RKO (cell line): ENCODE data around the gene SLC9C1.
"Not testable (repeated sequence)": the region's sequence is repeated elsewhere in the genome, so short reads cannot be mapped to it uniquely, and the experiment has no call there.

Experiments
- DNase-seq: peaks from one replicate; pipeline ENCODE4 v3.0.0-alpha.2; 2016; ENCODE audit warnings: low spot score

The SLC9C1 gene

DNA sequence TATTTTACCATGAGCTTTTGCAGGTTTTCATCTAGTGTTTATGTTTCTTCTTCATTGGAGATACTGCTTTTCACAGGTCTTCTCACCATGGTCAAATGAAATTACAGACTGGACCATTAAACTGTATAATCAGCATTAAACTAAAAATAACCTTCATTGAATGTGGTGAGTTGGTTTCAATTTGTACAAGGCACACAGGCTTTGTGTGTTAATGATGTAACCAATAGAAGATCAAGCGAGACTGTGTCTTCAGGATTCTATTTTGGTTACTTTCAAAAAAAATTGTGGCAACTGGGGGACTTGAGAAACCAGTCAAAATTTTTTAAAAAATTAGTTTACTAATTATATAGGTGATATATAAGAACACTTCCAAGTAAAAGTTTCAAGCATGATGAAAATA is 106.7 kb downstream of the SLC9C1 start:
- no peak for DNase-seq

DNA sequence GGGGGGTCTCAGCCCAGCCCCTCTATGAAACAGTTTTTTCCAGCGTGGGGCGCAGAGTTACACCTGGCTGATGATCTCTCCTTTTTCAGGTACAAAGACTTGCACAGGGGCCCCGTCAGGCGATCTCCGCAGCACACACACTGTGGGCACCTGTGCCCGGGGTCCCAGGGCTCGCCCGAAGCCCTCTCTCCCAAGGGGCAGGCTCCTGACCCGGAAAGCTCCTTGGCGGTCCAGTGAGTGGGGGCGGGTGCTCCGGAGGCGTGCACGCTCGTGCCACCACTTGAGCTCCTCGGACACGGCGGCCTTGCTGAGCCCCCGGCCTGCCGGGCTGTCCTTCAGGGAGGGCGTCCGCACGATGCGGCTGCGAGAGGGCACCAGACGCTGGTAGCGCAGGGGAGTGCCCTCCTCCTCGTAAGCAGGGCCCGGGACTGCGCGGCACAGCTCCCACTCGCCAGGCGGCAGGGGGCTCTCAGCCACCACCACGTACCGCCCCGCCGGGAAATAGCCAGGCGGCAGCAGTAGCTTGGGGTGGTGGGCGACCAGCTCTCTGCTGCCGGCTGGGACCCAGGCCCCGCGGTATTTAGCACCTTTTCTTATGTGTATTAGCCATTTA is 108.5 kb downstream of the SLC9C1 start:
- DNase-seq = not testable (repeated sequence)

DNA sequence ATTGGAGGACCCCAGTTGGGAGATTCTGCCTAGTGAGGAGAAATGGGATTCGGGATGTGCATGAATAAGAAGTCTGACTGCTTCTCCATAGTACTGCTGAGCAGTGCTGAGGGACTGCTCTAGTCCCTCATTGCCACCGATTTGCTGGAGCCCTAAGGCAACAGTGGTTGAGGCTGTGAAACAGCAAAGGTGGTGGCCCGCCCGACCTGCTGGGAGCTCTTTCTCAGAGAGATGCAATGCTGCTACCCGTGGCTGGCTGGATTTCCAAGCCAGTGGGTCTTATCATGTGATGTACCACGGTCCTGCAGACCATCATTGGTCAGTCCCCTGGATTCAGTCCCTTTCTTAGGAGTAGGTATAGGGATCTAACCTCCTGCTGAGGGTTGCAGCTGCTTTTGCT is 118.4 kb downstream of the SLC9C1 start:
- no peak for DNase-seq

DNA sequence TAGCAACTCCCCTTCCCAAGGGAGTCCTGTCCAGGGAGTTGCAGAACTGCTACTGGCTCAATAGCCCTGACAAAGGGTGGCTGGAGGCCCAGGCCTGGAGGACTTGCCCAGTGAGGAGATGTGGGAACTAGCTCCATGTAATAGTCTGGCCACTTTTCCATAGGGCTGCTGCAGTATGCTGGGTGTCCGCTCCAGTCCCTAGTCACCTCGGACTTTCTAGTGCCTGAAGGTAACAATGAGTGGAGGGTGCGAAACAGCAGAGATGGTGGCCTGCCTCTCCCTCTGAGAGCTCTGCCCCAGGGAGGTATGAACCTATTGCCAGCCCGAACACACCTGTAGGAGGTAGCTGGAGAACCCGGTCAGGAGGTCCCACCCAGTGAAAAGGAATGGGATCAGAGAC is 119.0 kb downstream of the SLC9C1 start:
- no peak for DNase-seq

DNA sequence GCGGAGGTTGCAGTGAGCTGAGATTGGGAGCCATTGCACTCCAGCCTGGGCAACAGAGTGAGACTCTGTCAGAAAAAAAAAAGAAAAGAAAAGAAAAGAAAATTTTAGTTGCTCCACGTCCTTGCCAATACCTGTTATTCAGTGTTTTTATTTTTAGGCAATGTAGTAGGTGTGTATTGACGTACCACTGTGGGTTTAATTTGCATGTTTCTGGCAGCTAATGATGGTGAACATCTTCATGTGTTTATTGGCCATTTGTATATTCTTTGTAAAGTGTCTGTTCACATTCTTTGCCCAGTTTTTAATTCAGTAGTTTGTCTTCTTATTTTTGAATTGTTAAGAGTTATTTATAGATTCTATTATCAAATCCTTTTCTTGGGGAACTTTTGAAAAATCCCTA is 122.9 kb downstream of the SLC9C1 start:
- DNase-seq = no peak

DNA sequence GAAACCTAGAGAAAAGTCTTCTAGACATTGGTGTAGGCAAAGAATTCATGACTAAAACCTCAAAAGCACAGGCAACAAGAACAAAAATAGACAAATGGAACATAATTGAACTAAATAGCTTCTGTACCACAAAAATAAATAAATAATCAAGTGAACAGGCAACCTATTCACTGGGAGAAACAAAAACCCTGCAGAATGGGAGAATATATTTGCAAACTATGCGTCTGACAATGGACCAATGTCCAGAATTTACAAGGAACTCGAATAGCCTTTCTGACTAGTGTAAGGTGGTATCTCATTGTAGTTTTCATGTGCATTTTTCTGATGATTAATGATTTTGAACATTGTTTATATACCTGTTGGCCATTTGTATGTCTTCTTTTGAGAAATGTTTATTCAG is 124.0 kb downstream of the SLC9C1 start:
- no peak for DNase-seq

DNA sequence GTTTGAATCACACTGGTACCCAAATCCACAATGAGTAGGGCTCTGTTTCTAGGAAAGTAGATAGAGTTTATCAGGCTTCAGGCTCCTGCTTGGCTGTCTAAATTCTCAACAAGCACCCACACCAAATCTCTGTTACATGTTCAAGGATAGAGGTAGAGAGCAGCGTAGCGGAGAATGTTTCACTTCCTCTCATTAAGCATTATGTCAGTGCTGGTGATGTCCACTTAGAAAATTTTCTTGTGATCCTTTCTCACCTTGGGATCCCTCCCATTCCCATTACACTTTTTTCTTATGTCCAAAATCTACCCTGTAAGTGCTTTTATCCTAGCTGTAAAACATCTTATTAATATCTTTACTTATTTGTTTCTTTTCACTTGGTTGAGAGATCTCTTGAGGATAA is 126.3 kb downstream of the SLC9C1 start:
- no peak for DNase-seq

DNA sequence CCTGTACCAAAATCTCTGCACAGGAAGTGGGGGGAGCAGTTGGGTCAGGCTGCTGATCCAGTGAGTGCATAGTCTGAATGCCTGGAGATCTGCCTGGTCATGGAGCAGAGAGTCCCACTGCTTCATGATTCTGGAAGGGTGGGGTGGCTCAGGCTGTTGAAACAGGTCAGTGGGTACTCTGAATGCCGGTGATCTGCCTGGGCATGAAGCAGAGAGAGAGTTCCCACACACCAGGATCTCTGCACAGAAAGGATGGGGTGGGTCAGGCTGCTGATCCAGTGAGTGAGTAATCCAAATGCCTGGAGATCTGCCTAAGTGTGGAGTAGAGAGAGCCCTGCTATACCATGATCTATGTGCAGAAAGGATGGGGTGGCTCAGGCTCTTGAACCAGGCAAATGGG is 144.9 kb downstream of the SLC9C1 start:
- DNase-seq = no peak

DNA sequence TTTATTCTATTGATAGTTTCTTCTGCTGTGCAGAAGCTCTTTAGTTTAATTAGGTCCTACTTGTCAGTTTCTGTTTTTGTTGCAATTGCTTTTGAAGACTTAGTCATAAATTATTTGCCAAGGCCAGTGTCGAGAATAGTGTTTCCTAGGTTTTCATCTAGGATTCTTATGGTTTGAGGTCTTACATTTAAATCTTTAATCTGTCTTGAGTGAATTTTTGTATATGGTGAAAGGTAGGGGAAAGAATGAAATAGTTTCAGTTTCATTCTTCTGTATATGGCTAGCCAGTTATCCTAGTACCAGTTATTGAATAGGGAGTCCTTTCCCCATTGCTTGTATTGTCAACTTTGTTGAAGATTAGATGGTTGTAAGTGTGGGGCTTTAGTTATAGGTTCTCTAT is 150.3 kb downstream of the SLC9C1 start:
- no peak for DNase-seq

DNA sequence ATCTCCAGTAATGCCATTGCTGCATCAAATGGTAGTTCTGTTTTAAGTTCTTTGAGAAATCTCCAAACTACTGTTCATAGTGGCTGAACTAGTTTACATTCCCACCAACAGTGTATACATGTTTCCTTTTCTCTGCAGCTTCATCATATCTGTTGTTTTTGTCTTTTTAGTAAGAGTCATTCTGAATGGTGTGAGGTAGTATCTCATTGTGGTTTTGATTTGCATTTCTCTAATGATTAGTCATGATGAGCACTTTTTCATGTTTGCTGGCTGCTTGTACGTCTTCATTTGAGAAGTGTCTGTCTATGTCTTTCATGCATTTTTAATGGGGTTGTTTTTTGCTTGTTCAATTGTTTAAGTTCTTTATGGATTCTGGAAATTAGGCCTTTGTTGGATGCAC is 150.8 kb downstream of the SLC9C1 start:
- no peak for DNase-seq

DNA sequence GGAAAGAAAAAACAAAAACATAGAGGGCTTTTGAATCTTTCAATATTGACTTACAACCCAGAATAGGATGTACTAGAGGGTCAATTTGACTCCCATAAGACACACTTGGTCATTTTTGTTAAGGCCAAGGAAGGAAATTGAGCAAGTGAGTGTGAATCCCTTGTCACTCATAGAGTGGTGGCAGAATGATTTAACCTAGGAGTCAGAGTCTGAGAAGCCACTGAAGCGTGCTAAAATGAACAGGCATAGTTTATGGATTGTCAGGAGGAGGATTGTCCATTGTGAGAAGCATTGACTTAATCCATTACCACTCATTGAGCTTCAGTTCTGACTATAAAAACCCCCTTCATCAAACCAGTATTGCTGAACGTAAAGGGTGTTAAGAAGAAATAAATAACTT is 152.7 kb downstream of the SLC9C1 start:
- no peak for DNase-seq

DNA sequence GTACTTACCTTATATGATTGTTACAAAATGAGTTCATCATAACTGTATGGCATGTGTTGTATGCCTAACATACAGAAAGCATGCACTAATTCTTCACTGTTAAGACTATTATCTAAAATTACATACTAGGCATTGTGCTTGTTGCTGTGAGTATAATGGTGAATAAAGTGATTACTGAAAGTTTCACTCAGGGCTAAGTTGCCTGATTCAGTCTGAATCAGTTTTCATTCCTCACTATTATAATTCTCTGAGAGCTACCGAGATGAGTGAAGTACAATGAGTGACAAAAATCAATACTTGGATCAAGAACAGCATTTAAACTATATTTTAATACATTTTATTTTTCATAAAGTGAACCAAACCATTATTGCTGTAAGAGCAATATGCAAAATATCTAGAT is 153.4 kb downstream of the SLC9C1 start:
- DNase-seq = no peak

DNA sequence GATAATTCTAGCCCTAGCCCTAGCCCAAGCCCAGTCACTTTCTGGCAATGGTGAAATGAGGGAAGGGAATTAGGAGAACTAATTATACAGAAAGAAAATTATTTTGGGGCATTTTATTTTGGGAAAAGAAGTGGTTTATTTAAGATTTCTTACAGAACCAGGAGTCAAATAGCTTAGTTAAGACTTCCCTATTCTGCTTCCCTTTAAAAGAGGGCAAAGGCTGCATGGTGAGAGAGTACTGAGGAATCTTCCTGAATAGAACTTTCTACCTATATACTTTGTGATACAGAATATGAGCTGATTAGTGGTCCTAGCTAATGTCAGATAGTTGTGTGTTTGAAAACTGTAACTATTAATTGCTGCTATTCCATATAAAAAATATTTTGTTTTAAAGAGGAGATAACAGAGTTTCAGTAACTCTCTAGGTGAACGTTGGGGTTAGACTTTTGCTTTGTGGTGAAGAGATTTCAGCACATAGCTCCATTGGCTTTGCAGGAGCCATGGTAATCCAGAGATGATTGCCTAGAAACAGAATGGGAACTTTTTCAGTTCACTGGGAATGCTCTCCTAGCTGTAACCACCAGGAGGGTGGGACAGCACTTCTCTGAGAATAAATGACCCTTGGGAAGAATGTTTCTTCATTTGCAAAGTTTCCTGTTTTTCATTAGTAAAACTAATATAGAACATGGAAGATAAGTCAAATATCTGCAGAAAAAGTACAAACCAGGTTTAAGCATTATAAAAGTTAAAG is 155.6 kb downstream of the SLC9C1 start:
- no peak for DNase-seq

DNA sequence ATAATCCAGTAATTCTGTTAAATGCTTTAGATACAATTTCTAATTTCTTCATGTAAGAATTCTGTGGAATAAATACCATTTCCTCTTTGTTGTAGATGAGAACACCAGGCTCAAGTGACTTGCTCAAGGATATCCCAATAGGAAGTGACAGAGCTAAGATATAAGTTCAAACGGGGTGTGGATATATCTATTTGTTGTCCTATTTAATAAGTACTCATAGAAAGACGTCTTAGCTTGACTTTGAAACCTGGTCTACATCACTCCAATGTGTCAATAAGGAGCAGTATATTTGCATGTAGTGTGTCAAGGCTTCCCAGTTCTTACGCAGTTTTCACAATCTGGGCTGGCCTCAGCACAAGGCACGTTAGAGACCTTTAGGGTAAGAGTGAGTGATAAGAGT is 156.2 kb downstream of the SLC9C1 start:
- no peak for DNase-seq

DNA sequence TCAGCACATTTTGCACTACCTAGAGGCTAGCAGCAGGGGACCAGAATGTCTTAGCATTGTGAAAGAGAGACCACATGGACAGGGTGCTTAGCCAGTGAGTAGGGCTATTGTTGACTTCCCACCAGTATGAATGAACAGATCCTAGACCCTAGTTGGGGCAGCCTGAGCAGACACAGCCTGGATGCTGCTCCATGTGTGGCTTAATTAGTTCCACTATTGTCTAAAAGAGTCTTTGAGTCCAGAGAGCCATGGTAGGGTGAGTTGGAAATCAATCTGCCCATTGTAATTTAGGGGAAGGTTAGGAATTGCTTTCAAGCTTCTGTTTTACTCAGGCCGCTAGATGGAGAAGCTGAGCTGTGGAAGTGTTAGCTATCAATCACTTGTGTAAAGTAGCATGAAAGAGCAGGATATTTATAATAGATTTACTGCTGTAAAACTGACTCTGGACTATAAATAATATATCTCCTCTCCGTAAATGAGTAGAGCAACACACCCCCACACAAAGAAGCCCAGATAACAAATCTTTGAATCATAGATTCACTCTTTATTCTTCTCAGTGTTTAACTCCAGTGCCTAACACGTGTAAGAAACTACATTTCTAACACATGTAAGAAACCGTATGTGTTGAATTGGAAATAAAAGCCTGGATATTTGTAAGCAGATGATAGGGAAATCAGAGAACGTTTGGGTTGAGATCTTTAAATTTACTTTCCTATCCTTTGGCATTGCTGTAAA is 156.9 kb downstream of the SLC9C1 start:
- DNase-seq = peak; percentile 61

DNA sequence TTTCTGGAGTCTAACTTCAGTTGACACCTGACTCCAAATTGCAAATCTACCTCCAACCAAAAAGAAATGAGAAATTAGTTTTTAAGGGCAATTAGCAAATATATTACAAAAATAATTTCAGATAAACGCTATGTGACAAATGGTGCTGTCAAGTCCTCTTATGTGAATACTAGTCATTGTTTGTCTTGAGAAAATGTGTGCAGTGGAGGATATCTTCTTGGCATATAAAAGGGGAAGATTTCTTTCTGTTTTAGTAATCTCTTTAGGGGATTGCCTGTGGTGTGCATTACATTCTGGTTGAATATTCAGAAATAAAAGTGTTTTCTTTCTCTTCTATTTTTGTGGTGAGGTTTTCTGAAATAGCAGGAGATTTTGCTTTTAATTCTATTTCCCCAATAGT is 158.0 kb downstream of the SLC9C1 start:
- no peak for DNase-seq

DNA sequence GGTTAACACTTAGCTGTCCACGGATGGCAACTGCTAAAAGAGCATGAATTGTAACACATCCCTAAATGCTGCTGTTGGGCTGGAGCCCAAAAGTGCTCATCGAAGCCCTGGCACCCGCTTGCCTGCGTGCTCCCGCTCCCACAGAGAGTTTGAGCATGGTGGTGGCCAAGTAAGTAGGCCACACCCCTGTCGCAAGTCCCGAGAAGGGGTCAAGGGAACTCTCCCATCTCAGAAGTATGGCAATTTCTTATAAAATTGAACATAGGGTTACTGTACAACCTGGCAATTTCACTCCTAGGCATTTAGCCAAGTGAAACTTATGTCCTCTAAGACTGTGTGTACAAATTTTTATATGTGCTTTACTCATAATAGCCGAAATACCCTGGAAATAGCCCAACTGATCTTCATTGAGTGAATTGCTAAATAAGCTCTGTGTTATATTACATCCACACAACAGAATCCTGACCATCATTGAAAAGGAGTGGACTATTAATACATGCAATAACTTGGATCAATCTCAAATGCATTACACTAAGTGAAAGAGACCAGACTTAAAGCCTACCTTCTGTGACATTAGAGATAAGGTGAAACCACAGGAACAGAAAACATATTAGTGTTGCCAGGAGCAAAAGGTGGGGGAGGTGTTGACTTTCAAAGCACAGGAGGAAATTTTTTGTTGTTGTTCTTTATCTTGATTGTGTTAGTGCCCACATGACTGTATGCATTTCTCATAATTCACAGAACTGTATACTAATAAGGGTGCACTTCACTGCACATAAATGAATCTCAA is 159.5 kb downstream of the SLC9C1 start:
- no peak for DNase-seq

DNA sequence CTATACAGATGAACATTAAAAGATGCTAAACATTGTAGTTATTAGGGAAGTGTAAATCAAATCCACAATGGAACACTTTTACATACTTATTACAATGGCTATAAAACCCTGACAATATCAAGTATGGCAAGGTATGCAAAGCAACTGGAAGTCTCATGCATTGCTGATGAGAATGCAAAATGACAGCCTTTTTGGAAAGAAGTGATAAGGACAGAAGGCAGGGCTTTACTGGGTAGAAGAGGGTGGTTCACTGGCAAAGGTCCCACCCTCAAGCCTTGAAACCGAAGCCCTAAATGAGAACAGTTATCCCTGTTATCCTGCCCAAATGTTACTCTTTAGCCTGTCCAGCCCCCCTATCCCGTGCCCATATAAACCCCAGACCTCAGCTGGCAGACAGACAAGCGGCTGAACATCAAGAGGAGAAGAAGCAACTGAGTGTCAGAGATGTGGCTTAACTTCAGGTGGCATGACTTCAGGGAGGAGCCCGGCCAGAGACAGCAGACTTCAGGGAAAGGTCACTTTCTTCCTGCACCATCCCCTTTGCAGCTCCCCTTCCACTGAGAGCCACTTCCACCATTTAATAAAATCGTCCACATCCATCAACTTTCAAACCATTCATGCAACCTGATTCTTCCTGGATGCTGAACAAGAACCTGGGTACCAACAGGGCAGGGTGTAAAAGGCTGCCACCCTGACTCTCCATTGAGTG is 160.2 kb downstream of the SLC9C1 start:
- DNase-seq = no peak

DNA sequence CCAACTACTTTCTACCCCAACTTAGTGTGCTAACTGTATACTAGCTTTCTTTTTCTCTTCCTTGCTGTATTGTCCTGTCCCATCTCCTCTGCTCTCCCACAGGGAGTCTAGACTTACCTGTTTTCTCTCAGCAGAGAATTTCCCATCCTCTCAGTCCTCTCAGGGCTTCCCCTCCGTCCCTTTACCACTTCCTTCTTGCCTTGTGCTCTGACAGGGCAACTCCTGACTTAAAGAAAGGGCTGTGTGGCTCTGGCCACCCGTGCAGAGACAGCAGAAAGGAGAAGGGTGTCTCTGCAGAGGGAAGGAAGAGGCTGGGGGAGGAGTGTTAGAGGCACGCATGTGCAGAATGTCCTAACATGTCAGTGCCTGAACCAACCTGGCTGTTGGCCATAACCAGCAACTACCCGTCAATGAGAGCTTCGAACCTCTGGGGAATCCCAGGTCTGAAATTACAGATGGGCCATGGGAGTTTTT is 161.0 kb downstream of the SLC9C1 start, which contains the start of gene GCSAM:
Gene GCSAM (minus strand): TSS at position 274 of the 474 bp plus-strand sequence. CDS start 128 bp downstream, at position 146.
- DNase-seq = no peak

DNA sequence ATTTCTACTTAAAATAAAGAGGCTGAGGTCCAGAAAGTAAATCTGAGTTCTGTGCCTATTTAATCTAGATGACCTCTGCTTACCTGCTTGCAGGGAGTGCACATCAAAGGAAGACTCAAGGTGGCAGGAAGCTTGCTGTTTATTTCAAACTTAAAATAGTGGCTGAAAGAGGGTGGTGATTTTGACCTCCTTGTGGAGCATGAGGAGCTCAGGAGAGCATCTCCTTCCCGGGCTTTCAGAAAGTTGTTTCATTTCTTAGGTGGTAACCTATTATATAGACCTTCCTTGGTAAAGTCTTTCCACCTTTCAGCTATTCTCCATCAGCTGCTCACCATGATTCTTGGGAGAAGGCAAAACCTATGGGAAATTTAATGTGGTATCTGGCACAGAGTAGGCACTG is 161.5 kb downstream of the SLC9C1 start:
- no peak for DNase-seq

DNA sequence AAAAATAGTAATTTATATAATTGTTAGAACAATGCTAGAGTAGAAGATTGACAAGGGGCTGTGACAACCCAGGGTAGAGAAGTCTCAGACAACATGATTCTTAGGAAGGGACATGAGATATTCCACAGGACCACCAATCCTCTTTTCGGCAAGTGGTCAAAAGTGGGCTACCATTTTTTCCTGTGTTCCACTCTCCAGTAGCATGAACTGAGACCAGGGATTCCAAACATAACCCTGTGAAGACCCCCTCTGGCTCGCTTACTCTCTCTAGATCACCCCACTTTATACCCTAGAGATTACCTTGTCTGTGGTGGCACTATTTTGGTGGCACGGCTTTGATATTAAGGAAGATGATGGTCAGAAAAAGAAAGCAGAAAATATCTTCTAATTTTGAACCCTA is 161.9 kb downstream of the SLC9C1 start:
- no peak for DNase-seq

DNA sequence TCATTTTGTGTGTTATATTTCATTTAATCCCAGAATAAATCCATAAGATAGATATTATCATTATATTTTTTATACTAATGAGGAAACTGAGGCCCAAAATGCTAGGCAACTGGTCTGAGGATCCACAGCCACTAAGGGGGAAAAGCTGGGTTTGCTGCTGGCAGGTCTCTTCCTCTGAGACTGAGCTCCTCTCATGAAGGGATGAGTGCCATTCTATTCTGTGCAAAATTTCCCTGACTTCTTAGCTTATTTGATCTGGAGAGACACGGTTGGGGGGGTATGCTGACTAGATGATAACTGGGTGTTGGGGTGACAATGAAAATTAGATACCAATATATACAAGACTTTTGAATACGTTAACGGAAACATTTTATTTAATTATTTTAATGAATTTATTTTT is 162.9 kb downstream of the SLC9C1 start:
- DNase-seq = no peak
